Right lung (tissue), 5 donors: ENCODE results near the gene NHS. TPM values are rescaled to one million over a fixed set of nuclear protein-coding genes. Genes with fewer than 3 reads are reported as not detected.
A peak's percentile ranks its signal among the peaks of the same experiment; 100 is the strongest.
"Not testable (repeated sequence)": the region's sequence is repeated elsewhere in the genome, so short reads cannot be mapped to it uniquely, and the experiment has no call there.

Experiments
- DNase-seq, 2 donors: peaks; one replicate each; pipeline ENCODE4 v3.0.0-alpha.2; 2013
- polyA plus RNA-seq, 5 donors: library from polyadenylated mRNA; unstranded; fragments of 120-200 nt; gene quantifications; one replicate each; pipeline versions ENCODE4 v1.2.1 to v1.2.3, GENCODE V29; 2013; ENCODE audit warnings: inconsistent platforms in 1 of 5, low replicate concordance in 1 of 5; ENCODE audit not compliant: insufficient read length in 5 of 5, insufficient read depth in 1 of 5

Gene NHS
- polyA plus RNA-seq, 5 donors, result 5.0 to 7.8 (median 7.2) TPM

GRCh38 chrX:17496407-17496806 is 121.4 kb downstream of the NHS start:
- DNase-seq, result no peak

DNA sequence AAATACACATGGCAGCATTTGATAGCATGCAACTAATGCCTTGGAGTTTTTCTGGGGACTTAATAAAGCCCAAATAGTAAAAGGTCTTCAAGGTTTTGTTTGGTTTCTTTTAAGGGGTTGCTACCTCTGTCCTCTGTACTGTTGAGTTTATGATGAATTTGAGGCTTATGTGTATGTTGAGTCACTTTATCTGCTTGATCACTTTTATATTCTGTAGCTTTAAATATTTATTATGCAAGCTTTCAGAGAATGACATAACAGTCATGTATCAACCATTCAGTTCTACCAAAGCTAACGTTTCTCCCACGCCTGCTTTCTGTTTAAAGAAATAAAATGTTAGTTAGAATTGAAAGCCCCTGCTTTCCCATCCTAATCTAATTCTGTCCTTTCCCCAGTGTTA is 122.2 kb downstream of the NHS start:
- DNase-seq, result no peak

GRCh38 chrX:17499512-17499911 is 124.5 kb downstream of the NHS start:
- no peak for DNase-seq

GRCh38 chrX:17500145-17500579 is 125.2 kb downstream of the NHS start:
- no peak for DNase-seq

DNA sequence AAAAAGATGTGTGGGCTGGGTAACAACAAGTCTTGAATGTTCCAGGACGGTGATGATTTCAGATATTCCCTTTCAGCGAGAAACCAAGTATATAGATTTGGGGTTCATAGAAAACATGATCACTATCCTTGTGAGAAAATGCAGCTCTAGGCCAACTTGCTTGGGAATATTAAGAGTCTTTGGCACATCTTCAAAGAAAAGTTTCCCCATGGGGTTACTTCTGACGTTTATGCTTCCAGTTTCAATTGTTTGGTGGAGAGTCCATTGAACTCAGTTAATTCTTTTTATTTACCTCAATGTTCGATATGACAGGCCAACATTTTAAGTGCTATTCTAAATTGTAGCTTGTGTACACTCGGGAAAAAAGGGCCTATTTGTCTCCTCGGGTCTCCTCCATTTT is 126.7 kb downstream of the NHS start:
- no peak for DNase-seq

GRCh38 chrX:17506352-17506751 is 131.4 kb downstream of the NHS start:
- DNase-seq, result not testable (repeated sequence)

DNA sequence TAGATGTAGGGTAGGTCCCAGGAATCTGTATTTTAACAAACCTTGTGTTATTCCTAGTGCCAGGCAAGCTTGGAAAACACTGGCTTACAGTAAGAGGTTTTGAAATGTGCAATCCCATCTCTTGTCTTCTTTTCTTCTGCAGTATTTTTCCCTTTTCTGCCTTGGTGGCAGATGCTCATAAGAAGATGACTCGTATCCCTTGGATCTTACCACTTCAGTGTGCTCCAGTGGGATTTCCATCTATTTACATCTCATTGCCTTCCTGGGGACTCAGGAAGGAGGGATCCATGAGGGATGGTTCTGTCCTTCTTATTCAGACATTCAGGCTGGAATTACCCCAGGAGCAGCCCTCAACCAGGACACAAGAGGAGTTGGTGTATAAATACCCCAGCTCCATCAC is 136.6 kb downstream of the NHS start:
- DNase-seq, result no peak

DNA sequence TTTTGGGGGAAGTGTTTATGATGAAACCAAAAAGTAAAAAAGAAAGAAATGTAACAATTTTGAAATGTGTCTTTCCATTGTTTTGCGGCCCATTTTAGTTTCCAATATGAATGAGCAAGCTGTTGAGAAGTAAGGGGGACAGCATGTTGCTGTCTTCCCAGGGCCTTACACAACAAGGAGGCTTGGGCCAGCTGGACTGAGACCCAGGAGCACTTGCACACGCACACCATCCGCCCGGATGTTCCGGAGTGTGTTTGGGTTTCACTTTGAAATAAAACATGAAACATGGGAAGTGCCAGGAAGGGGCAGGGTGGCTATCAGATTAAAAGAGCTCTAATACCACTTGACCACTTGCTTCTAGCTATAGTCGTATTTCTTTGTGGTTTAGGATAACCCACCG is 144.4 kb downstream of the NHS start:
- DNase-seq, result peak; percentile 32 to 41

DNA sequence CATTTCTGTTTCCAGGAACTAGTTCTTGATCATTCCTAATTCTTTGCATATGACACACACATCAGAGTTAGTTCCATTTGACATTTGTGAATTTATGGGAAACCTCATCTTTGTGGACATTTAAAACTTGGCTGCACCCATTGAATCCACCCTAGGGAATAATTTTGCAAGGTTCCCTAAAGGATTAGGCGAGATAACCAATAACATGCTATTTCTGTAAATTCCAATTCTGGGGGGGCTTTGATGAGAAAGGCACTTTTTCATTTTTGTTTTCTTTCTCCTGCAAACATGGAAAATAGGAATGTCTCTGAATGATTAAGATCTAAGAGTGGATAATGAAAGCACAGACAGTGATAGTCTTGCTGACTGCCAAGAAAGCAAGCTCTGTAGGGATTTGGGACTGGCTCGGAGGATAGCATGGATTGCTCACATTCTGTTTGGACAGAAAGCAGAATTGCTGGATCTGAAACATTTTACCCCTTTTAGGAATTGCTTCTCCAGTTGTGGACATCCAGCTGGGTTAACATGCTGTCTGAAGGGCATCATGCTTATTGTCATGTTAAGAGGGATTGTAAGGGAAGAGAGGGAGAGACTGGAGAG is 145.1 kb downstream of the NHS start:
- no peak for DNase-seq

GRCh38 chrX:17521871-17522693 is 147.1 kb downstream of the NHS start:
- DNase-seq, result no peak

- DNase-seq, result no peak
Measured at GRCh38 chrX:17525266-17525665, 150.3 kb downstream of the NHS start.

DNA sequence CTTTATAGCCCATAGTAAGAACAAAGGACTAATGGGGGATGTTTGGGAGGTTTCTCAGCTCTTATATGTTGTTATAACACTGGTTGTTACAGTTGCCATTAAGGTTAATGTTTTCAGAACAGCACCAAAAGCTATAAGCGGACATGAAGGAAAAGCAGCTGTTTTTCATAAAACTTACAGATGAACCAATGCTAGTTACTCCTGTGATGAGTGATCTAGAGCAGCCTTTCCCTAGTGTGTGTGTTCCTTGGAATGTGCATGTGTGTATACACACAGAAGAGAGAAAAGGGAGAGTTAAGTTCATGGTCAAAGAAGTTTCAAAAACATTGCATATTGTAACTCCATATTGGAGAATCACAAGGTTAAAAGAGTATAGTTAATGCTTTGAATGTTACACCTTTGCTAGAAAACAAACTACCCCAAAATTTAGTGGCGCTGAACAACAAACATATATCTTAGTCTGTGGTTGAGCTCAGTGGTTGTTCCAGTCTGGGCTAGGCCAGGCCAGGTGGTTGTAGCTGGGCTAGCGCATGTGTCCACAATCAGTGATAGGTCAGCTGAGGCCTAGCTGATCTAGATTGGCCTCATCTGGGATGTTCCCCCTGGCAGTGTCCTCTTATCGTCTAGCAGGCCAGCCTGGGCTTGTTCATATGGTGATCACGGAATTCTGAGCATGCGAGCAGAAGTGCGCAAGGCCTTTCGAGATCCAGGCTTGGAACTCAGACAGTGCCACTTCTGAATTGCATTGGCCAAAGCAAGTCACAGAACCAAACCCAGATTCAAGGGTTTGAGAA is 151.0 kb downstream of the NHS start:
- no peak for DNase-seq

- no peak for DNase-seq
Measured at GRCh38 chrX:17527135-17527701, 152.2 kb downstream of the NHS start.

GRCh38 chrX:17527922-17528321 is 152.9 kb downstream of the NHS start:
- DNase-seq, result no peak

DNA sequence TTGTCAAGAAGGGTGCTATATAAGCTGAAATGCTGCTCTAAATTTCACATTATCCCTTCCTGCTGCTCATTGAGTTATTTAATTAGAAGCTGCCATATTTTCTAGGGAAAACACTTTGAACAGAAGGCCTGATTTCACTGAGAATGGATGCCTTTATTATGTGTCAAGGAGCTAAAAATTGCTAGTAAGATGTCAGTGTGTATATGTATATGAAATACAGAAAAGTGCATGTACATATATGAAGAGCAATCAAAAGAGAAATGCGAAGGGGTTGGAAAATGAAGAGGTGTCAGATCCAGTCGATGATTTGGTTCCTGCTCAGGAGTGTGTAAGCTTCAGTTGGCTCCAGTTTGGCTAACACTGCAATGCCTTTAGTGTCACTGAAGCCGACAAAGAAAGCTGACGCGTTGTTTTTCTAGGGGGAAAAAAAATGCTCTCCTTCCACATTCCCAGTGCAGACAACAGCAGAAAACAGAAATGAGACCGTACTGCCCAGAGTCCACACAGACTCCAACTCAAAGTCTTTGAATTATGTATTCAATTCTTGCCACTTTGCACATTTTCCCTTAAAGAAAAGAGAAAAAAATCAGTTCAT is 154.2 kb downstream of the NHS start:
- peak in 1 of 2 donors; percentile 20 for DNase-seq

- no peak for DNase-seq
Measured at GRCh38 chrX:17531500-17531899, 156.5 kb downstream of the NHS start.

- no peak for DNase-seq
Measured at GRCh38 chrX:17535229-17535628, 160.2 kb downstream of the NHS start.

DNA sequence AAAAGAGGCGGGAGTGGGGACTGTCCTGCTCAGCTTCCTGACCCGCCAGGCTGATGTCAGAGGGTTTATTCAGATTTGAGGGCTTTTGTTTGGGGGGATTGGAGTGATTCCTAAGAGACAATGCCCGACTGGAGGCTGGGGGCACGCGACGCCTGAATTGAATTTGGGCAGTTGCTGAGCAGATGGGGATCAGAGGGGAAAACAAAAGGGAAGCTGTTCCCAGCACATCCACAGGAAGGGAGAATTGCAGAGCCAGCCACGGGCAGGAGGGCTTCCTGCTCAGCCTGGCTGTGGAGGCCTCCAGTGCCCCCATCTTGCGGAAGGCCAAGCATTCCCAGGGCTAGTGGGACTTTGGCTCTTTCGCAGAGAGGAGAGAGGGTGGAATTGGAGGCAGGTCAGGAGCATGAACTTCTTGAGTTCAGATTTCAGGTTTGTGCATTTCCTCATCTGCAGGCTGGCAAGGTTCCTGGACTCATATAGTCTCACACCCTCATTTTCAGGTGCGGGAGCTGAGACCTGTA is 162.8 kb downstream of the NHS start:
- no peak for DNase-seq

- DNase-seq, result no peak
Measured at GRCh38 chrX:17542123-17542522, 167.1 kb downstream of the NHS start.

DNA sequence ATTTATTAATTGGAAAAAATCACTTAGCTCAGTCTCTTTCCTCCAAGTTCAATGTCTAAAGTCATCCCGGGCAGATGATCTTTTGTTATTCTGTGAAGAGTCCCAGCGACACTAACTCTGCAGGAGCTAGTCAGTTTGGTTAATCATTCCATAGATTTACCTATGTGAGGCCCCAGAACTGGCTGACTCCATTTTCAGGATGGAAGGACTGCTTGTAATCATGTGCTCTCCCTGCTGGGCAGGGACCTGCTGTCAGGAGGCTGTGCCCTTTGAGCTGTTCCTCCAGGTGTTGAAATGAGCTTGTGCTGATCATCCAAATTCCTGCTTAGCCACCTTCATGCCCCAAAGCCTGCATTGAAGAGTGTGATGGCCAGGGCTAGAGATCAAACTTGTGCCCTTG is 169.8 kb downstream of the NHS start:
- DNase-seq, result no peak

- DNase-seq, result no peak
Measured at GRCh38 chrX:17546356-17546755, 171.4 kb downstream of the NHS start.

DNA sequence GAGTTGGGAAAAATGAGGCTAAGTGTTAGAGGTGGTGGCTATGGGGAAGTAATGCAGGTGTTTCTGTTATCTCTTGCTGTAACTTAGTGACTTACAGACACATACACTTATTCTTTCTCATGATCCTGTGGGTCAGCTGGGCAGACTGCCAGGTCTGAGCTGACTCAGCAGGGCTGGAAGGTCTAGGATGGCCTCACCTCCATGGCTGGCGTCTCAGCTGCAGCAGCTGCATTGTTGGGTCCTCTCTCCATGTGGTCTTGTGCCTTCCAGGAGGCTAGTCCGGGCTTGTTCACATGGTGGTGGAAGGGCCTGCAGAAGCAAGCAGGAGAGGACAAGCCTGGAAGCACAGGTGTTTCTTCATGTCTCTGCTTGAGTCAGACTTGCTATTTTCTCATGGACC is 172.7 kb downstream of the NHS start:
- no peak for DNase-seq
